Vagina (tissue), 2 donors: Measurements from ENCODE around the gene LENG1. TPM values are rescaled to one million over a fixed set of nuclear protein-coding genes. Genes with fewer than 3 reads are reported as not detected.

ENCODE experiments used
- DNase-seq, 2 donors: peaks; one replicate each; pipeline ENCODE4 v3.0.0-alpha.2; 2017; ENCODE audit errors: extremely low spot score in 2 of 2
- H3K27ac ChIP-seq: fragments of 200-600 bp; sonication (generic); one replicate; pipeline ENCODE4 v1.5.1; 2019
- H3K27me3 ChIP-seq: fragments of 200-600 bp; sonication (generic); one replicate; pipeline ENCODE4 v1.5.1; 2019
- H3K36me3 ChIP-seq, 2 donors: fragments of 200-600 bp; sonication (generic); one replicate each; pipeline ENCODE4 v1.5.1; 2017 to 2019
- H3K4me1 ChIP-seq: fragments of 200-600 bp; sonication (generic); one replicate; pipeline ENCODE4 v1.5.1; 2019
- H3K4me3 ChIP-seq, 2 donors: fragments of 200-600 bp; sonication (generic); 1 replicate in 1 of 2; 2 replicates in 1 of 2; pipeline ENCODE4 v1.5.1; 2016 to 2019
- H3K9me3 ChIP-seq: fragments of 200-600 bp; sonication (generic); one replicate; pipeline ENCODE4 v1.5.1; 2019
- POLR2A ChIP-seq, 2 donors: fragments of 450-650 bp; IDR thresholded peaks; one replicate each; pipeline ENCODE4 v1.6.1; 2017; ENCODE audit warnings: antibody characterized with exemption in 2 of 2, mild to moderate bottlenecking in 2 of 2, moderate library complexity in 2 of 2
- POLR2AphosphoS5 ChIP-seq, 2 donors: sonication (generic); formaldehyde crosslinking; IDR thresholded peaks; one replicate each; pipeline ENCODE4 v1.9.0; 2017; ENCODE audit warnings: antibody characterized with exemption in 2 of 2, mild to moderate bottlenecking in 2 of 2, low read depth in 1 of 2; ENCODE audit not compliant: insufficient read depth in 1 of 2
- intact Hi-C: fragments of 100-400 bp; cut with DNase I; formaldehyde crosslinking; loops from one replicate; pipeline ENCODE4 v1.15.1; 2023
- total RNA-seq: library from RNA; depleted of rRNA; stranded (reverse); fragments of >200 nt; gene quantifications from one replicate; pipeline ENCODE4 v1.2.3, GENCODE V29; 2016
- TF ChIP-seq, protein P1 (sequence below), 3 experiments: fragments of 450-650 bp in 2 of 3; fragments of 200-600 bp in 1 of 3; sonication (generic) in 1 of 3; IDR thresholded peaks; one replicate each; pipeline ENCODE4 v1.5.1; 2017 to 2019; ENCODE audit warnings: antibody characterized with exemption in 3 of 3, mild to moderate bottlenecking in 2 of 3, moderate library complexity in 2 of 3

The LENG1 gene
- total RNA-seq, 1 donor from 2014 or later = 5.4 TPM

DNA sequence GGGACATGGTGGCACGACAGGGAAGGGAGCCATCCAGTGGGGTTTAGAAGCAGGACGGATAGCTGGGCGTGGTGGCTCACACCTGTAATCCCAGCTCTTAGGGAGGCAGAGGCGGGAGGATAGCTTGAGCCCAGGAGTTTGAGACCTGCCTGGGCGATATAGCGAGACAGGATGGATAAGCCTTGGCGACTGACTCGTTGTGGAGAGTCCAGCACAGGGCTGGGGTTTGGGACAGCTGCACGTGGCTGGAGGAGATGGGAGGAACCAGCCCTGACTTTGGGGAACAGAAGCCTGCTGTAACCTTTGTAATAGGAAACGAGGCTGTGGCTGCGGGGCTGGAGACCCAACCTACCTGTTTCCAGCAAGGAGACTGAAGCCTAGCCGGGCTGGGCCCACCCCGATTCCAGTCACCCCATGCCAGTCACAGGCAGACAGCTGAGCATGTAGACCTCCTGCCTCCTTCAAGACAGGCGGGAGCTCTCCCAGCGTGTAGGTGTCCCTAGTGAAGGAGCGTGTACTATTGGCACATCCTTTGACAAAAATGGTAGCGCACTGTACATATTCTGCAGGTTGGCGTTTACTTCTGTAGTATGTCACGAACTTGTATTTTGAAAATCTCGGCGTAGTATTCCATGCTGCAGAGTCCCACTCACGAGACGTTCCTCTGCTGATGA is 8.0 kb downstream of the LENG1 start:
- Histone ChIP-seq H3K27ac (no peak overlapping the region), H3K4me3 (no peak overlapping the region), H3K9me3 (no peaks in the 10 kb centered on the region), H3K36me3 (peaks cover 0 to 90% of the 10 kb centered on the region in 2 donors), H3K27me3 (no peaks in the 10 kb centered on the region), H3K4me1 (no peaks in the 10 kb centered on the region)
- intact Hi-C loops = no loop called here
- no peak for DNase-seq
- TF ChIP-seq, protein P1, sequence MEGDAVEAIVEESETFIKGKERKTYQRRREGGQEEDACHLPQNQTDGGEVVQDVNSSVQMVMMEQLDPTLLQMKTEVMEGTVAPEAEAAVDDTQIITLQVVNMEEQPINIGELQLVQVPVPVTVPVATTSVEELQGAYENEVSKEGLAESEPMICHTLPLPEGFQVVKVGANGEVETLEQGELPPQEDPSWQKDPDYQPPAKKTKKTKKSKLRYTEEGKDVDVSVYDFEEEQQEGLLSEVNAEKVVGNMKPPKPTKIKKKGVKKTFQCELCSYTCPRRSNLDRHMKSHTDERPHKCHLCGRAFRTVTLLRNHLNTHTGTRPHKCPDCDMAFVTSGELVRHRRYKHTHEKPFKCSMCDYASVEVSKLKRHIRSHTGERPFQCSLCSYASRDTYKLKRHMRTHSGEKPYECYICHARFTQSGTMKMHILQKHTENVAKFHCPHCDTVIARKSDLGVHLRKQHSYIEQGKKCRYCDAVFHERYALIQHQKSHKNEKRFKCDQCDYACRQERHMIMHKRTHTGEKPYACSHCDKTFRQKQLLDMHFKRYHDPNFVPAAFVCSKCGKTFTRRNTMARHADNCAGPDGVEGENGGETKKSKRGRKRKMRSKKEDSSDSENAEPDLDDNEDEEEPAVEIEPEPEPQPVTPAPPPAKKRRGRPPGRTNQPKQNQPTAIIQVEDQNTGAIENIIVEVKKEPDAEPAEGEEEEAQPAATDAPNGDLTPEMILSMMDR (IDR thresholded peaks at IDR 0.05) = no peak
- no peak for TF ChIP-seq POLR2A (IDR thresholded peaks at IDR 0.05)

DNA sequence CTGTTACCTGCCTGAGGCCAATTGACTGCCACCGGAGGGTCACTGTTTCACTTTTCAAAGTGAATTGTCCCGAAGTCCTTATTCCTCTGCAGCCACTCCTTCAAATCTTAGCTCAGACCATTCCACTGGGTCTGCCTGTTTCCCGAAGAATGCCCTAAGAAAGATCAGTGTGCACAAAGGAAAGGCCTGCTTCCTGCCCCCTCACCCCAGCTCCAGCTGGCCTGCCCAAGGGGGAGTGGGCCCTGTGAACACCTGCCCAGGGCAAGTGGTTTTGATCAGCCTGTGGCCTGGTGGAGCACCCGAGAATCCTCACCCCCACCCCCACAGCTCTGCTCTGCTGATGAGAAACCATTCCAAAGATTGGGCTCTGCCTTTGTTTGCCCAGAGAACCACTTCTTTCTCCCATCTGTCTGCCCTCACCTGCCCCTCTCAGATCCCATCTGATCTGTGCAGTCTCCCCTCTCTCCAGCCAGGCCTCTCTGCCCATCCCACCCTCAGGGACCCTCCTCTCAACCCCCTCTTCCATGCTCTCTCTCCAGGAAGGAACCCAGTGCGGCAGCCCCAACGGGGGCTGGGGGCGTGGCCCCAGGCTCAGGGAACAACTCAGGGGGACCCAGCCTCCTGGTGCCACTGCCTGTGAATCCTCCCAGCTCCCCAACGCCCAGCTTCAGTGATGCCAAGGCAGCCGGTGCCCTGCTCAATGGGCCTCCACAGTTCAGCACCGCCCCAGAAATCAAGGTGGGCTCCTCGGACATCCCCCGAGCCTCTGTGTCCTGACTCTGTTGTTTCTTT is 10.3 kb downstream of the LENG1 start:
- Histone ChIP-seq H3K27ac (no peak overlapping the region), H3K9me3 (no peaks in the 10 kb centered on the region), H3K36me3 (peaks cover 0 to 90% of the 10 kb centered on the region in 2 donors), H3K4me1 (no peaks in the 10 kb centered on the region), H3K27me3 (no peaks in the 10 kb centered on the region), H3K4me3 (no peak overlapping the region)
- intact Hi-C loops = no loop called here
- TF ChIP-seq POLR2A (IDR thresholded peaks at IDR 0.05) (no peak), POLR2AphosphoS5 (IDR thresholded peaks at IDR 0.05; ENCODE audit: insufficient read depth in 1 of 2, low read depth in 1 of 2) (no peak)
- TF ChIP-seq, protein P1 (IDR thresholded peaks at IDR 0.05) = no peak
- DNase-seq = no peak

DNA sequence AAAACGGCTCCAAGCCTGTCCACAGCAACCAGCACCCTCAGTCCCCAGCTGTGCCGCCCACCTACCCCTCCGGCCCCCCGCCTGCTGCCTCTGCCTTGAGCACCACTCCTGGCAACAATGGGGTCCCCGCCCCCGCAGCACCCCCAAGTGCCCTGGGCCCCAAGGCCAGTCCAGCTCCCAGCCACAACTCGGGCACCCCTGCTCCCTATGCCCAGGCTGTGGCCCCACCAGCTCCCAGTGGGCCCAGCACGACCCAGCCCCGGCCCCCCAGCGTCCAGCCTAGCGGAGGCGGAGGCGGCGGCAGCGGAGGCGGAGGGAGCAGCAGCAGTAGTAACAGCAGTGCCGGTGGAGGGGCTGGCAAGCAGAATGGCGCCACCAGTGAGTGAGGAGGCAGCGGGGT is 11.4 kb downstream of the LENG1 start:
- no peak for DNase-seq
- TF ChIP-seq, protein P1 (IDR thresholded peaks at IDR 0.05) = no peak
- TF ChIP-seq POLR2AphosphoS5 (IDR thresholded peaks at IDR 0.05; ENCODE audit: insufficient read depth in 1 of 2, low read depth in 1 of 2) (no peak), POLR2A (IDR thresholded peaks at IDR 0.05) (no peak)
- H3K9me3 ChIP-seq = no peaks in the 10 kb centered on the region
- intact Hi-C loops = no loop called here
- H3K36me3 ChIP-seq = peaks cover 0 to 91% of the 10 kb centered on the region in 2 donors
- no peaks in the 10 kb centered on the region for H3K4me1 ChIP-seq
- no peaks in the 10 kb centered on the region for H3K27me3 ChIP-seq
- no peak overlapping the region for H3K4me3 ChIP-seq
- H3K27ac ChIP-seq = no peak overlapping the region

DNA sequence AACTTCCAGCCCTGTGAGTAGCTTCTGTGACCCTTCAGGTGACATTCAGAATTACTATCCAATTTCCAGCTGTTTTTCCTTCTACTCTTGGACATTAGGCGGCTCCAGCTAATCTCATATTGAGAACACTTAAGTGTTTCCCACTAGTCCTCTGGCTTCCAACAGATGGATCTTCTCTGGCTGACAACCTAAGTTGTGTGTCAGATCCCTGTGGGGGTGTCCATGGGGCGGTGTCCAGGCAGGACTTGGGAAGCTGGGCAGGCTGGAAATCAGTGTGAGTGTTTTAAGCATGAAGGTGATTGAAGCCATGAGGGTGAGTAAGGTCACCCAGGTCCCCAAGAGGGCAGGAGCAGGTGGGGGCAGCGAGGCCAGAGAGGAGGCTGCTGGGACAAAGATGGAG is 11.8 kb downstream of the LENG1 start:
- H3K4me1 ChIP-seq = no peaks in the 10 kb centered on the region

More for the DNA sequence above, 11.8 kb downstream of the LENG1 start:
- no peak for DNase-seq
- Histone ChIP-seq H3K27ac (no peak overlapping the region), H3K36me3 (peaks cover 0 to 91% of the 10 kb centered on the region in 2 donors), H3K9me3 (no peaks in the 10 kb centered on the region), H3K4me3 (no peak overlapping the region), H3K27me3 (no peaks in the 10 kb centered on the region)
- intact Hi-C loops = no loop called here
- TF ChIP-seq POLR2A (IDR thresholded peaks at IDR 0.05) = no peak
- TF ChIP-seq, protein P1 (IDR thresholded peaks at IDR 0.05) = no peak
- TF ChIP-seq POLR2AphosphoS5 (IDR thresholded peaks at IDR 0.05; ENCODE audit: insufficient read depth in 1 of 2, low read depth in 1 of 2) = no peak
